Measurements from ENCODE around the gene LPP.

DNA sequence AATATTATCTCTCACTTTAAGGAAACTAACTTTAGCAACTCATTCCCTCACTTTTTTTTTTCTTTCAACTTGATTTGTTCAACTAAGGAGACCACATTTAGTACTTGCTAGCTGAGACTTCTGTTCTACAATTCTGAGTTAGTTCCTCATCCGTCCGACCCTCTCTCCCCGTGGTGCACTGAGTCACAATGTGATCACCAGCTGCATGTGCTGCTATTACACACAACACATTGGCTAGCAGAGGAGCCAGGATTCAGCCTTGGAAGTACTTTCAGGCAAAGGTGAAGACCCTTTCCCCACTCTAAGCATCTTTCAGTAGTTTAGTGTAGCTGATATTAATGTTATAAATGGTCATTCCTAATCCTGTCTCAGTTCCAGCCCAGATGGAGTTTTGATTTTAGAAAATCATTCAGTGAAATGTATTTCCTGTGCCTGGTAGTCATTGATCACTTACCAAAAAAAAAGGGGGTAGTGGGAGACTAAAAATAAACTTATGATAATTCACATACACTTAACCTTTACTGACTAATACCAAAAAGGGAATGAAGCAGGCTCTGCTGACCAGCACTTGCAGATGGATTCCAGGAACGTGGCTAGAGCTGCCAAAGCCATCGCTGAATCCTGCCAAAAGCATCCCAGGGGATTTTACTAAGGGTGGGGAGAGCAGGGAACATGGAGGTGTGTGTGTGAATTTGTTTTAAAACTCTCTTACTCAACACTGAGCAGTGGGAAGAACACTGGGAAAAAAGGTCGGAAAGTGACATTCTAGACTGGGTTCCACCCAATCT is 424.8 kb downstream of the LPP start:
- TF ChIP-seq, protein P1, sequence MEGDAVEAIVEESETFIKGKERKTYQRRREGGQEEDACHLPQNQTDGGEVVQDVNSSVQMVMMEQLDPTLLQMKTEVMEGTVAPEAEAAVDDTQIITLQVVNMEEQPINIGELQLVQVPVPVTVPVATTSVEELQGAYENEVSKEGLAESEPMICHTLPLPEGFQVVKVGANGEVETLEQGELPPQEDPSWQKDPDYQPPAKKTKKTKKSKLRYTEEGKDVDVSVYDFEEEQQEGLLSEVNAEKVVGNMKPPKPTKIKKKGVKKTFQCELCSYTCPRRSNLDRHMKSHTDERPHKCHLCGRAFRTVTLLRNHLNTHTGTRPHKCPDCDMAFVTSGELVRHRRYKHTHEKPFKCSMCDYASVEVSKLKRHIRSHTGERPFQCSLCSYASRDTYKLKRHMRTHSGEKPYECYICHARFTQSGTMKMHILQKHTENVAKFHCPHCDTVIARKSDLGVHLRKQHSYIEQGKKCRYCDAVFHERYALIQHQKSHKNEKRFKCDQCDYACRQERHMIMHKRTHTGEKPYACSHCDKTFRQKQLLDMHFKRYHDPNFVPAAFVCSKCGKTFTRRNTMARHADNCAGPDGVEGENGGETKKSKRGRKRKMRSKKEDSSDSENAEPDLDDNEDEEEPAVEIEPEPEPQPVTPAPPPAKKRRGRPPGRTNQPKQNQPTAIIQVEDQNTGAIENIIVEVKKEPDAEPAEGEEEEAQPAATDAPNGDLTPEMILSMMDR (conservative IDR thresholded peaks at IDR 0.05; ENCODE audit: low read depth, low read length): no peak
- no peak for TF ChIP-seq EZH2phosphoT487 (IDR thresholded peaks at IDR 0.05; ENCODE audit: borderline replicate concordance, low read length)

Measured in PC-3 (cell line).